ENCODE measurements around the gene FGFR3. TPM values are rescaled to one million over a fixed set of nuclear protein-coding genes. Genes with fewer than 3 reads are reported as not detected.

The FGFR3 gene
- total and polyA plus RNA-seq, 9 of the 15 experiments (the other 6 are each of a cell fraction or from before 2014, with no cell fraction given) = 1.2 to 60.4 (median 12.7) TPM

DNA sequence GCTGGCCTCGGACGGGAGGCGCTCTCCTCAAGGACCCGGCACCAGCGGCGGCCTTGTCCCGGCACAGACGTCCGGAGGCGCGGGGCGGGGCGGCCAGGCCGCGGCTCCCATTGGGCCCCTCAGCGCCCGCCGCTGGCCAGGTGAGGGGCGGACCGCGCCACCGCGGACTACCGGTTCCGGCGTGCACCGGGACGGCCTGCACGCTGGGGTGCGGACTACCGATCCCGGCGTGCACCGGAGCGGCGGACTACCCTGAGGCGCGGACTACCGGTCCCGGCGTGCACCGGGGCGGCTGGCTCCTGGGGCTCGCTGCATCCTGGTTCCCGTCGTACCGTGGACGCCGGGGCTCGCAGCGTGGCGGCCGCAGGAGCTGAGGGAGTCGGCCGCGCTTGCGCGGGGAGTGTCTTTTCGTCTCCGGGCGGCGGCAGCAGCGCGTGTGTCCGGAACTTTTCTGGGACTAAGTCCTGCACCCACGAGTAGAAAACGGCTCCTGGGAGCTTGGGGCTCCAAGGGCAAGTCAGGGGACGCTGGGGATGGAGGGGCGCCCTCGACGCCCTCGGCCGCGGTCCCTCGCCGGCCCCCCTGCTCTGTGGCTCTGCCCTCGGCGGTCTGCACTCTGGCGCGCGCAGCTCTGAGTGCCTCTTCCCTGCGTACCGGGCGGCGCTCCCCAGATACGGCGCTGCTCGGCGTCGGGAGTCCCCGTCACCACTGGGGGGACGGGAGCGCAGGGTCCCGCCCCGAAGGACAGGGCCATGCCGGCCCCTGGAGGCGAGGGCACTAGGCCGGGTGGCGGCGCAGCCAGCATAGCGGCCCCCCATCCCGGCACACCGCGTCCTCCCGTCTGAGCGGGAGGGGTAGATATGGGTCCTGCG, 63.2 kb downstream of the FGFR3 start, which contains the start of gene LETM1 (continued):
- TF ChIP-seq JUN (IDR thresholded peaks at IDR 0.05; ENCODE audit: borderline replicate concordance, low read depth, low read length) = peak; percentile 20; the same call in 1 of the 2 replicates
- TF ChIP-seq JUN (CRISPR knock-in tag; IDR thresholded peaks at IDR 0.05; ENCODE audit: borderline replicate concordance) = no peak
- TF ChIP-seq, protein P1, sequence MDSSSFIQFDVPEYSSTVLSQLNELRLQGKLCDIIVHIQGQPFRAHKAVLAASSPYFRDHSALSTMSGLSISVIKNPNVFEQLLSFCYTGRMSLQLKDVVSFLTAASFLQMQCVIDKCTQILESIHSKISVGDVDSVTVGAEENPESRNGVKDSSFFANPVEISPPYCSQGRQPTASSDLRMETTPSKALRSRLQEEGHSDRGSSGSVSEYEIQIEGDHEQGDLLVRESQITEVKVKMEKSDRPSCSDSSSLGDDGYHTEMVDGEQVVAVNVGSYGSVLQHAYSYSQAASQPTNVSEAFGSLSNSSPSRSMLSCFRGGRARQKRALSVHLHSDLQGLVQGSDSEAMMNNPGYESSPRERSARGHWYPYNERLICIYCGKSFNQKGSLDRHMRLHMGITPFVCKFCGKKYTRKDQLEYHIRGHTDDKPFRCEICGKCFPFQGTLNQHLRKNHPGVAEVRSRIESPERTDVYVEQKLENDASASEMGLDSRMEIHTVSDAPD (CRISPR knock-in tag; IDR thresholded peaks at IDR 0.05) = no peak
- TF ChIP-seq ZNF589 (CRISPR knock-in tag; IDR thresholded peaks at IDR 0.05; ENCODE audit: low read depth) = no peak
- no peak; a peak in 1 of 4 replicates for TF ChIP-seq CSDE1 (IDR thresholded peaks at IDR 0.05)
- TF ChIP-seq, protein P2, sequence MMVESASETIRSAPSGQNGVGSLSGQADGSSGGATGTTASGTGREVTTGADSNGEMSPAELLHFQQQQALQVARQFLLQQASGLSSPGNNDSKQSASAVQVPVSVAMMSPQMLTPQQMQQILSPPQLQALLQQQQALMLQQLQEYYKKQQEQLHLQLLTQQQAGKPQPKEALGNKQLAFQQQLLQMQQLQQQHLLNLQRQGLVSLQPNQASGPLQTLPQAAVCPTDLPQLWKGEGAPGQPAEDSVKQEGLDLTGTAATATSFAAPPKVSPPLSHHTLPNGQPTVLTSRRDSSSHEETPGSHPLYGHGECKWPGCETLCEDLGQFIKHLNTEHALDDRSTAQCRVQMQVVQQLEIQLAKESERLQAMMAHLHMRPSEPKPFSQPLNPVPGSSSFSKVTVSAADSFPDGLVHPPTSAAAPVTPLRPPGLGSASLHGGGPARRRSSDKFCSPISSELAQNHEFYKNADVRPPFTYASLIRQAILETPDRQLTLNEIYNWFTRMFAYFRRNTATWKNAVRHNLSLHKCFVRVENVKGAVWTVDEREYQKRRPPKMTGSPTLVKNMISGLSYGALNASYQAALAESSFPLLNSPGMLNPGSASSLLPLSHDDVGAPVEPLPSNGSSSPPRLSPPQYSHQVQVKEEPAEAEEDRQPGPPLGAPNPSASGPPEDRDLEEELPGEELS (CRISPR knock-in tag; IDR thresholded peaks at IDR 0.05; ENCODE audit: borderline replicate concordance) = peak; percentile 46; the same call in 1 of the 2 replicates
- peak; percentile 64; the same call in 1 of the 2 replicates for TF ChIP-seq POLR2AphosphoS5 (IDR thresholded peaks at IDR 0.05; ENCODE audit: control insufficient read depth, insufficient read depth, low read depth, low read length)
- no peak for TF ChIP-seq MTF1 (CRISPR knock-in tag; IDR thresholded peaks at IDR 0.05; ENCODE audit: borderline replicate concordance)
- no peak for TF ChIP-seq NR2C1 (IDR thresholded peaks at IDR 0.05)
- TF ChIP-seq NR2C1 (tag; IDR thresholded peaks at IDR 0.05) = peak; percentile 65; the same call in 1 of the 2 replicates
- TF ChIP-seq, protein P3, sequence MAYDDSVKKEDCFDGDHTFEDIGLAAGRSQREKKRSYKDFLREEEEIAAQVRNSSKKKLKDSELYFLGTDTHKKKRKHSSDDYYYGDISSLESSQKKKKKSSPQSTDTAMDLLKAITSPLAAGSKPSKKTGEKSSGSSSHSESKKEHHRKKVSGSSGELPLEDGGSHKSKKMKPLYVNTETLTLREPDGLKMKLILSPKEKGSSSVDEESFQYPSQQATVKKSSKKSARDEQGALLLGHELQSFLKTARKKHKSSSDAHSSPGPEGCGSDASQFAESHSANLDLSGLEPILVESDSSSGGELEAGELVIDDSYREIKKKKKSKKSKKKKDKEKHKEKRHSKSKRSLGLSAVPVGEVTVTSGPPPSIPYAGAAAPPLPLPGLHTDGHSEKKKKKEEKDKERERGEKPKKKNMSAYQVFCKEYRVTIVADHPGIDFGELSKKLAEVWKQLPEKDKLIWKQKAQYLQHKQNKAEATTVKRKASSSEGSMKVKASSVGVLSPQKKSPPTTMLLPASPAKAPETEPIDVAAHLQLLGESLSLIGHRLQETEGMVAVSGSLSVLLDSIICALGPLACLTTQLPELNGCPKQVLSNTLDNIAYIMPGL (CRISPR knock-in tag; IDR thresholded peaks at IDR 0.05) = no peak; the same call in 1 of the 2 replicates
- TF ChIP-seq, protein P4, sequence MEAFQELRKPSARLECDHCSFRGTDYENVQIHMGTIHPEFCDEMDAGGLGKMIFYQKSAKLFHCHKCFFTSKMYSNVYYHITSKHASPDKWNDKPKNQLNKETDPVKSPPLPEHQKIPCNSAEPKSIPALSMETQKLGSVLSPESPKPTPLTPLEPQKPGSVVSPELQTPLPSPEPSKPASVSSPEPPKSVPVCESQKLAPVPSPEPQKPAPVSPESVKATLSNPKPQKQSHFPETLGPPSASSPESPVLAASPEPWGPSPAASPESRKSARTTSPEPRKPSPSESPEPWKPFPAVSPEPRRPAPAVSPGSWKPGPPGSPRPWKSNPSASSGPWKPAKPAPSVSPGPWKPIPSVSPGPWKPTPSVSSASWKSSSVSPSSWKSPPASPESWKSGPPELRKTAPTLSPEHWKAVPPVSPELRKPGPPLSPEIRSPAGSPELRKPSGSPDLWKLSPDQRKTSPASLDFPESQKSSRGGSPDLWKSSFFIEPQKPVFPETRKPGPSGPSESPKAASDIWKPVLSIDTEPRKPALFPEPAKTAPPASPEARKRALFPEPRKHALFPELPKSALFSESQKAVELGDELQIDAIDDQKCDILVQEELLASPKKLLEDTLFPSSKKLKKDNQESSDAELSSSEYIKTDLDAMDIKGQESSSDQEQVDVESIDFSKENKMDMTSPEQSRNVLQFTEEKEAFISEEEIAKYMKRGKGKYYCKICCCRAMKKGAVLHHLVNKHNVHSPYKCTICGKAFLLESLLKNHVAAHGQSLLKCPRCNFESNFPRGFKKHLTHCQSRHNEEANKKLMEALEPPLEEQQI (IDR thresholded peaks at IDR 0.05) = no peak
- TF ChIP-seq, protein P5, sequence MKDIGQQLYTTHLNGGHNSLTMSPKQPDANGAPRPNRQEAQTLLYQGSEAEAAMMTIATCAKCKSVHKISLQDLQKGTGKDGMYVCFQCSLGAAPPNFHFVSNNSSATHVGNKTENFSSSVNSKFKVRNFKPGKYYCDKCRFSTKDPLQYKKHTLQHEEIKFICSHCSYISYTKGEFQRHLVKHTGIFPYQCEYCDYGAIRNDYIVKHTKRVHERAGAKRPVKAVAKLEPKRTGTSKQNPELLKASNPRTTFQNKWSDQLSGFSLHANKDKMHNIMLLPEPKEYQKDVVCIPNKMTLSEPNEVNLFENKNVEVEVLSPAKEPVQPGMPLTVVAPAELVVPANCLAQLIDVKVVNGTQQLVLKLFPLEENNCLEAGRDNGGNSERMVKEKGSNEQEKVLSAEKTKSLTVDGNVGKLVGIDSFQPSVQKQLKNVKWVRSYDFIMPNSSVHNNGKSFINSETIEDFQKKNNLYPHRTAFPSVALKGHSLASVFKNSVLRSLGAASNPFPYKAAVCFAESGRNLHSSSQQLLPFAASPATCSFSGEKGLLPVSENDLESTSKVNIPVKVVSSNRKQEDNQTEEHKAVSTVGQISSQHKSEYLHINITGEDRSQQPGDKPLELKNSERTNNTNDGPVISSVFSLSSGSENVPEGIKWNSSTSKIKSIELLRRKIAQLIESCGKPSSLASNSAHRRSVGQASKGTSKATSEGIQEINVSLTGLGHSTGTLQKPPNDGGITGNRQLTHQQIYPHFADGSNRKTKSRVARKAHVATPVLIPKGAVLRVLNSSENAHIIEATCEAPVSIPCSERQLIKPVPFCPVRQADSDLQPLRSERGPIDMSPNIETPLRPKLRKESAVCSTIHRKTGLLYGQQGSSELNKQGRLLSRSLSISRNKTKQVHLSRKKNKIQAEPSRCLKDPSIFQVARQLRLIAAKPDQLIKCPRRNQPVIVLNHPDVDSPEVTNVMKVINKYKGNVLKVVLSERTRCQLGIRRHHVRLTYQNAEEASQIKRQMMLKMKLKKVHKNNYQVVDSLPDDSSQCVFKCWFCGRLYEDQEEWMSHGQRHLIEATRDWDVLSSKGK (CRISPR knock-in tag; IDR thresholded peaks at IDR 0.05) = no peak
